ENCODE measurements around the gene ANKLE2. TPM values are rescaled to one million over a fixed set of nuclear protein-coding genes. Genes with fewer than 3 reads are reported as not detected.
"Not testable (repeated sequence)": the region's sequence is repeated elsewhere in the genome, so short reads cannot be mapped to it uniquely, and the experiment has no call there.

ANKLE2 gene
- total and polyA plus RNA-seq, 4 donors = 8.4 to 24.1 (median 15.4) TPM

DNA sequence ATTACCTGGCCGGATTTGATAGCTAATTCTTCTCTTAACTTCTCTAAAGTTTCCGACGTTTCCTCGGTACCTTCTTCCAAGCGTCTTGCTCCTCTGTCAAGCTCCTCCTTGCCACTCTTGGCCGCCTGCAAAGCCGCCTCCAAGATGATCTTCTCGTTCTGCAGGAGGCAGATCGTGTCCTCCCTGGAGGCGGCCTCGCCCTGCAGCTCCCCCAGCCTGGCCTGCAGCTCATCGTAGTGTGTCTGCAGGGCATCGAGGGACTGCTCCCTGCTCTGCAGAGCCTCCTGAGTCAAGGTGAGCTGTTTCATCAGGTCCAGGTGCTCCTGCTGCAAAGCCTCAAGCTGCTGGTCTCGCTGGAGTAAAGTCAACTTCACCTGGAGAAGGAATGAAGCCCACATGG, 34.2 kb upstream of the ANKLE2 start:
- no peak overlapping the region for H3K9ac ChIP-seq (ENCODE audit: low read depth in 1 of 2, low read length in 2 of 2)
- no peaks in the 10 kb centered on the region for H3K27me3 ChIP-seq (ENCODE audit: control insufficient read depth in 4 of 4, insufficient read depth in 4 of 4, low read length in 3 of 4)
- no peaks in the 10 kb centered on the region for H3K4me1 ChIP-seq (ENCODE audit: control insufficient read depth in 4 of 4, insufficient read depth in 4 of 4, low read length in 3 of 4)
- WGBS = 97% methylated on average over 14 of the region's 14 CpGs
- no peak for DNase-seq (ENCODE audit: low spot score)
- no peak overlapping the region for H3K27ac ChIP-seq (ENCODE audit: low read depth in 1 of 2, low read length in 2 of 2)
- no peaks in the 10 kb centered on the region for H3K9me3 ChIP-seq (ENCODE audit: control insufficient read depth in 4 of 4, low read length in 3 of 4)
- H3K4me3 ChIP-seq (ENCODE audit: low read depth in 1 of 3, low read length in 3 of 3) = no peak overlapping the region
- H3K36me3 ChIP-seq (ENCODE audit: control insufficient read depth in 4 of 4, insufficient read depth in 3 of 4, low read depth in 1 of 4, low read length in 3 of 4) = peaks cover 40 to 85% (median 59%) of the 10 kb centered on the region in 4 donors
- TF ChIP-seq, protein P1, sequence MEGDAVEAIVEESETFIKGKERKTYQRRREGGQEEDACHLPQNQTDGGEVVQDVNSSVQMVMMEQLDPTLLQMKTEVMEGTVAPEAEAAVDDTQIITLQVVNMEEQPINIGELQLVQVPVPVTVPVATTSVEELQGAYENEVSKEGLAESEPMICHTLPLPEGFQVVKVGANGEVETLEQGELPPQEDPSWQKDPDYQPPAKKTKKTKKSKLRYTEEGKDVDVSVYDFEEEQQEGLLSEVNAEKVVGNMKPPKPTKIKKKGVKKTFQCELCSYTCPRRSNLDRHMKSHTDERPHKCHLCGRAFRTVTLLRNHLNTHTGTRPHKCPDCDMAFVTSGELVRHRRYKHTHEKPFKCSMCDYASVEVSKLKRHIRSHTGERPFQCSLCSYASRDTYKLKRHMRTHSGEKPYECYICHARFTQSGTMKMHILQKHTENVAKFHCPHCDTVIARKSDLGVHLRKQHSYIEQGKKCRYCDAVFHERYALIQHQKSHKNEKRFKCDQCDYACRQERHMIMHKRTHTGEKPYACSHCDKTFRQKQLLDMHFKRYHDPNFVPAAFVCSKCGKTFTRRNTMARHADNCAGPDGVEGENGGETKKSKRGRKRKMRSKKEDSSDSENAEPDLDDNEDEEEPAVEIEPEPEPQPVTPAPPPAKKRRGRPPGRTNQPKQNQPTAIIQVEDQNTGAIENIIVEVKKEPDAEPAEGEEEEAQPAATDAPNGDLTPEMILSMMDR (IDR thresholded peaks at IDR 0.05; ENCODE audit: low read depth, low read length, missing input control) = no peak
- no peak for TF ChIP-seq RXRA (IDR thresholded peaks at IDR 0.05)
- TF ChIP-seq EGR1 (IDR thresholded peaks at IDR 0.05; ENCODE audit: low read depth in 2 of 2) = no peak

DNA sequence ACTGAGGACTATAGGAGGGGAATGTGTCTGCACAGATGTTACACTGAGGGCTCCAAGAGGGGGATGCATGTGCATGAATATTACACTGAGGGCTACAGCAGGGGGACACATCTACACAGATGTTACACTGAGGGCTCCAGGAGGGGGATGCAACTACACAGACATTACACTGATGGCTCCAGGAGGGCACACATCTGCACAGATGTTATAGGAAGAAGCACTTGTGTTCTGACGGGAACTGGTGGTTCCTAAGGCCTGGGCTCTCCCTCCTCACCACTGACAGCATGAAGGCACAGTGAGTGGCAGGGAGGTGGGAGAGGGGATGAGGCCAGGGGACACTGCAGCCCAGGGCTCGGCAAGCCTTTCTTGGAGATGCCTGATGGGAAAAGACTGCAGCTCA, 30.3 kb upstream of the ANKLE2 start:
- not testable (repeated sequence) for DNase-seq (ENCODE audit: low spot score); H3K4me3 ChIP-seq (ENCODE audit: low read depth in 1 of 3, low read length in 3 of 3); H3K9me3 ChIP-seq (ENCODE audit: control insufficient read depth in 4 of 4, low read length in 3 of 4); H3K4me1 ChIP-seq (ENCODE audit: control insufficient read depth in 4 of 4, insufficient read depth in 4 of 4, low read length in 3 of 4); H3K9ac ChIP-seq (ENCODE audit: low read depth in 1 of 2, low read length in 2 of 2); H3K27me3 ChIP-seq (ENCODE audit: control insufficient read depth in 4 of 4, insufficient read depth in 4 of 4, low read length in 3 of 4); H3K27ac ChIP-seq (ENCODE audit: low read depth in 1 of 2, low read length in 2 of 2)
- peaks cover 25 to 63% (median 38%) of the 10 kb centered on the region in 4 donors for H3K36me3 ChIP-seq (ENCODE audit: control insufficient read depth in 4 of 4, insufficient read depth in 3 of 4, low read depth in 1 of 4, low read length in 3 of 4)
- WGBS = 80% methylated on average over 2 of the region's 2 CpGs

DNA sequence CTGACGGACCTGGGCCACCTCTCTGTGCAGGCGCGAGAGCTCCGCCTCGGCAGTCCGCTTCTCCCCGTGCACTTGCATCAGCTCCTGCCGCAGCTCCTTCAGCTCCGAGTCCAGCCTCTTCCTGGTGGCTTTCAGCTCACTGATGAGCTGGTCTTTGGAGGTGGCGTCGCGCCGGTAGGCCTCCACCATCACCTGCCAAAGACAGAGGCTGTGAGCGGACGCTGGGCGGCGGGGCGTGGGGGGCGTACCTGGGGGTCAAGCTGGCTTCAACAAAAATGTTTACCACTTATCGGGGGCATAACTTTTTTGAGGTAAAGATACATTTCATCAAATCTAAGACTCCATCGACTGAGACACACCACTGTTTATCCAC, 27.5 kb upstream of the ANKLE2 start:
- Histone ChIP-seq H3K27ac (ENCODE audit: low read depth in 1 of 2, low read length in 2 of 2) (no peak overlapping the region), H3K36me3 (ENCODE audit: control insufficient read depth in 4 of 4, insufficient read depth in 3 of 4, low read depth in 1 of 4, low read length in 3 of 4) (peaks cover 19 to 62% (median 34%) of the 10 kb centered on the region in 4 donors), H3K4me3 (ENCODE audit: low read depth in 1 of 3, low read length in 3 of 3) (no peak overlapping the region), H3K9ac (ENCODE audit: low read depth in 1 of 2, low read length in 2 of 2) (no peak overlapping the region), H3K4me1 (ENCODE audit: control insufficient read depth in 4 of 4, insufficient read depth in 4 of 4, low read length in 3 of 4) (no peaks in the 10 kb centered on the region), H3K27me3 (ENCODE audit: control insufficient read depth in 4 of 4, insufficient read depth in 4 of 4, low read length in 3 of 4) (no peaks in the 10 kb centered on the region), H3K9me3 (ENCODE audit: control insufficient read depth in 4 of 4, low read length in 3 of 4) (no peaks in the 10 kb centered on the region)
- TF ChIP-seq, protein P2, sequence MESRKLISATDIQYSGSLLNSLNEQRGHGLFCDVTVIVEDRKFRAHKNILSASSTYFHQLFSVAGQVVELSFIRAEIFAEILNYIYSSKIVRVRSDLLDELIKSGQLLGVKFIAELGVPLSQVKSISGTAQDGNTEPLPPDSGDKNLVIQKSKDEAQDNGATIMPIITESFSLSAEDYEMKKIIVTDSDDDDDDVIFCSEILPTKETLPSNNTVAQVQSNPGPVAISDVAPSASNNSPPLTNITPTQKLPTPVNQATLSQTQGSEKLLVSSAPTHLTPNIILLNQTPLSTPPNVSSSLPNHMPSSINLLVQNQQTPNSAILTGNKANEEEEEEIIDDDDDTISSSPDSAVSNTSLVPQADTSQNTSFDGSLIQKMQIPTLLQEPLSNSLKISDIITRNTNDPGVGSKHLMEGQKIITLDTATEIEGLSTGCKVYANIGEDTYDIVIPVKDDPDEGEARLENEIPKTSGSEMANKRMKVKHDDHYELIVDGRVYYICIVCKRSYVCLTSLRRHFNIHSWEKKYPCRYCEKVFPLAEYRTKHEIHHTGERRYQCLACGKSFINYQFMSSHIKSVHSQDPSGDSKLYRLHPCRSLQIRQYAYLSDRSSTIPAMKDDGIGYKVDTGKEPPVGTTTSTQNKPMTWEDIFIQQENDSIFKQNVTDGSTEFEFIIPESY (IDR thresholded peaks at IDR 0.05) = no peak
- no peak for TF ChIP-seq HNF4G (IDR thresholded peaks at IDR 0.05)
- TF ChIP-seq YY1 (IDR thresholded peaks at IDR 0.05) = no peak
- no peak for TF ChIP-seq EGR1 (IDR thresholded peaks at IDR 0.05; ENCODE audit: low read depth in 2 of 2)
- TF ChIP-seq, protein P3, sequence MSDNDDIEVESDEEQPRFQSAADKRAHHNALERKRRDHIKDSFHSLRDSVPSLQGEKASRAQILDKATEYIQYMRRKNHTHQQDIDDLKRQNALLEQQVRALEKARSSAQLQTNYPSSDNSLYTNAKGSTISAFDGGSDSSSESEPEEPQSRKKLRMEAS (IDR thresholded peaks at IDR 0.05) = no peak
- TF ChIP-seq RAD21 (IDR thresholded peaks at IDR 0.05) = no peak
- TF ChIP-seq, protein P1 (IDR thresholded peaks at IDR 0.05; ENCODE audit: low read depth, low read length, missing input control) = no peak
- no peak for TF ChIP-seq GABPA (IDR thresholded peaks at IDR 0.05 in 1 of 2, conservative IDR thresholded peaks at IDR 0.05 in 1 of 2)
- no peak for TF ChIP-seq SP1 (IDR thresholded peaks at IDR 0.05)
- no peak for TF ChIP-seq RXRA (IDR thresholded peaks at IDR 0.05)
- no peak for TF ChIP-seq JUND (IDR thresholded peaks at IDR 0.05)
- TF ChIP-seq TAF1 (conservative IDR thresholded peaks at IDR 0.05) = no peak
- no peak for DNase-seq (ENCODE audit: low spot score)
- WGBS = 96% methylated on average over 21 of the region's 21 CpGs
